Fibroblast of lung (primary cell): Measurements from ENCODE around the gene NCK2.

Source experiments
- EZH2 ChIP-seq: IDR thresholded peaks from 2 replicates; pipeline ENCODE4 v1.5.1; 2012; ENCODE audit warnings: low read length, control low read depth, mild to moderate bottlenecking; ENCODE audit errors: missing control alignments
- TF ChIP-seq, protein P1 (sequence below), 2 donors: IDR thresholded peaks in 1 of 2; conservative IDR thresholded peaks in 1 of 2; 1 replicate in 1 of 2; 2 replicates in 1 of 2; pipeline ENCODE4 v1.5.1; 2011 to 2012; ENCODE audit warnings: low read length in 2 of 2, control low read depth in 1 of 2, inconsistent platforms in 1 of 2, low read depth in 1 of 2, mild to moderate bottlenecking in 1 of 2

- TF ChIP-seq, protein P1, sequence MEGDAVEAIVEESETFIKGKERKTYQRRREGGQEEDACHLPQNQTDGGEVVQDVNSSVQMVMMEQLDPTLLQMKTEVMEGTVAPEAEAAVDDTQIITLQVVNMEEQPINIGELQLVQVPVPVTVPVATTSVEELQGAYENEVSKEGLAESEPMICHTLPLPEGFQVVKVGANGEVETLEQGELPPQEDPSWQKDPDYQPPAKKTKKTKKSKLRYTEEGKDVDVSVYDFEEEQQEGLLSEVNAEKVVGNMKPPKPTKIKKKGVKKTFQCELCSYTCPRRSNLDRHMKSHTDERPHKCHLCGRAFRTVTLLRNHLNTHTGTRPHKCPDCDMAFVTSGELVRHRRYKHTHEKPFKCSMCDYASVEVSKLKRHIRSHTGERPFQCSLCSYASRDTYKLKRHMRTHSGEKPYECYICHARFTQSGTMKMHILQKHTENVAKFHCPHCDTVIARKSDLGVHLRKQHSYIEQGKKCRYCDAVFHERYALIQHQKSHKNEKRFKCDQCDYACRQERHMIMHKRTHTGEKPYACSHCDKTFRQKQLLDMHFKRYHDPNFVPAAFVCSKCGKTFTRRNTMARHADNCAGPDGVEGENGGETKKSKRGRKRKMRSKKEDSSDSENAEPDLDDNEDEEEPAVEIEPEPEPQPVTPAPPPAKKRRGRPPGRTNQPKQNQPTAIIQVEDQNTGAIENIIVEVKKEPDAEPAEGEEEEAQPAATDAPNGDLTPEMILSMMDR (conservative IDR thresholded peaks at IDR 0.05 in 1 of 2, IDR thresholded peaks at IDR 0.05 in 1 of 2; ENCODE audit: low read depth in 1 of 2, low read length in 2 of 2): no peak
- TF ChIP-seq EZH2: no peak
Observed at GRCh38 chr2:105746177-105747080, 1.7 kb downstream of the NCK2 start.
